SK-N-MC (cell line): Measurements from ENCODE around the gene C2orf78.

Experiments
- DNase-seq: peaks from one replicate; pipeline ENCODE4 v3.0.0-alpha.2; 2011; ENCODE audit warnings: low read depth, low spot score
- H3K27ac ChIP-seq: fragments of 200-600 bp; sonication (generic); 2 replicates; pipeline ENCODE4 v1.5.1; 2016; ENCODE audit warnings: mixed run types
- H3K36me3 ChIP-seq: fragments of 200-600 bp; sonication (generic); 2 replicates; pipeline ENCODE4 v1.6.1; 2017; ENCODE audit warnings: antibody characterized with exemption, low read length, mixed read lengths; ENCODE audit not compliant: insufficient read depth
- H3K4me3 ChIP-seq: fragments of 200-600 bp; sonication (generic); 2 replicates; pipeline ENCODE4 v1.5.1; 2016
- H3K9ac ChIP-seq: fragments of 200-600 bp; sonication (generic); 2 replicates; pipeline ENCODE4 v1.8.0; 2017; ENCODE audit warnings: mixed run types, mixed read lengths; ENCODE audit not compliant: insufficient read length
- H3K9me3 ChIP-seq: fragments of 200-600 bp; sonication (generic); 2 replicates; pipeline ENCODE4 v1.6.1; 2017; ENCODE audit warnings: low read depth, mild to moderate bottlenecking, antibody characterized with exemption, low read length, moderate library complexity, mixed read lengths
- EZH2 ChIP-seq: fragments of 200-600 bp; sonication (generic); IDR thresholded peaks from one replicate; pipeline ENCODE4 v1.6.1; 2017; ENCODE audit warnings: antibody characterized with exemption
- FOXP2 ChIP-seq: optimal IDR thresholded peaks from 2 replicates; pipeline ENCODE3; 2011; ENCODE audit warnings: mild to moderate bottlenecking, moderate library complexity; ENCODE audit not compliant: insufficient read depth; ENCODE audit errors: extremely low read length, control extremely low read depth
- POLR2AphosphoS5 ChIP-seq: IDR thresholded peaks from 2 replicates; pipeline ENCODE4 v1.6.1; 2012; ENCODE audit warnings: mild to moderate bottlenecking, low read depth, low read length, borderline replicate concordance

C2orf78 gene

DNA sequence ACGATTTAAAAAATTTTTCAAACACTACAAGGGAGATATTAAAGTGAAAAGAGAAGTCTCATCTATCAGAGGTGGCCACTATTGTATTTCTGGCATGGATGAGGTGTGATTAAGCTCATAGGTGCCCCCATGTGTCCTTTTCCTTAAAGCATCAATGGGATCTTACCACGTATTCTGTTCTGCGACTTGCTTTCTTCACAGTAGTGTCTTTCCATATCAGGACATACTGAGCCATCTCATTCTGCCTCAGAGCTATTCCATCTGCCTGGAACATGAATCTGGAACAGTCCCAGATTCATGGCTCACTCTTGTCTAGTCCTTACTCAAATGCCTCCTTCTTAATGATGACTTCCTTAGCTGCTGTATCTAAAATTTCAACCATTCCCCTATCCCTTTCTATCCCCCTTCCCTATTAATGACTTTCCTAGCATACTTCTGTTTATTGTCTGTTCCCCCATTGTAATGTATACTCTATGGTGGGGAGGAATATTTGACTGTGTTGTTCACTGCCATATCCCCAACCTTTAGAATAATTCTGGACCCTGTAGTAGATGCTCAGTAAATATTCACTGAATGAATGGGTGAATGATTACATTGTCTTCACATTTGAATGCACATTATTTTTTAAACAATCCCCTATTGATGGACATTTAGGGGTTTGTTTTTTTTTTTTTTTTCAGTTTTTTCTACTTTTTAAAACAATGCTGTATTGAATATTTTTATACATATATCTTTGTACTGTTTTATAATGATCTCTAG is 55.8 kb downstream of the C2orf78 start:
- no peak for DNase-seq
- H3K27ac ChIP-seq, result no peak overlapping the region
- no peak overlapping the region for H3K4me3 ChIP-seq
- H3K36me3 ChIP-seq, result peaks cover 41% of the 10 kb centered on the region
- TF ChIP-seq FOXP2 (no peak), POLR2AphosphoS5 (no peak), EZH2 (no peak)
- no peaks in the 10 kb centered on the region for H3K9me3 ChIP-seq
- peak overlapping the region; percentile 3 for H3K9ac ChIP-seq

- H3K36me3 ChIP-seq, result peaks cover 58% of the 10 kb centered on the region
Measured at GRCh38 chr2:73841912-73842738, 58.1 kb downstream of the C2orf78 start.

DNA sequence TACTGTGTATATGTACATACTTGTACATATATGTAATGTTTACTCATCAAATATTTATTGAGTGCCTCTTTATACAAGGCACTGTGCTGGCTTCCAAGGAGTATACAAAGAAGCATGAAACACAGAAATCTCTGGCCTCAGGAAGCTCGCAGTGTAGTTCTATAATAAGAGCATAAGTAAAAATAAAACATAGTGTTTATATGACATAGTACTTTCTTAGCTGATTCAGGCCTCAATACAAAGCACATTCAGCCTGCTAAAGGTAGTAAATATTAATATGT is 58.7 kb downstream of the C2orf78 start:
- Histone ChIP-seq H3K4me3 (no peak overlapping the region), H3K27ac (no peak overlapping the region), H3K9me3 (no peaks in the 10 kb centered on the region), H3K9ac (no peak overlapping the region), H3K36me3 (peaks cover 64% of the 10 kb centered on the region)
- no peak for DNase-seq
- no peak for TF ChIP-seq EZH2
- no peak for TF ChIP-seq FOXP2
- TF ChIP-seq POLR2AphosphoS5, result no peak

More at GRCh38 chr2:73841912-73842738, 58.1 kb downstream of the C2orf78 start:
- H3K9me3 ChIP-seq, result no peaks in the 10 kb centered on the region
- H3K4me3 ChIP-seq, result no peak overlapping the region
- TF ChIP-seq FOXP2 (no peak), EZH2 (no peak), POLR2AphosphoS5 (no peak)
- no peak overlapping the region for H3K27ac ChIP-seq
- no peak overlapping the region for H3K9ac ChIP-seq
- DNase-seq, result no peak

DNA sequence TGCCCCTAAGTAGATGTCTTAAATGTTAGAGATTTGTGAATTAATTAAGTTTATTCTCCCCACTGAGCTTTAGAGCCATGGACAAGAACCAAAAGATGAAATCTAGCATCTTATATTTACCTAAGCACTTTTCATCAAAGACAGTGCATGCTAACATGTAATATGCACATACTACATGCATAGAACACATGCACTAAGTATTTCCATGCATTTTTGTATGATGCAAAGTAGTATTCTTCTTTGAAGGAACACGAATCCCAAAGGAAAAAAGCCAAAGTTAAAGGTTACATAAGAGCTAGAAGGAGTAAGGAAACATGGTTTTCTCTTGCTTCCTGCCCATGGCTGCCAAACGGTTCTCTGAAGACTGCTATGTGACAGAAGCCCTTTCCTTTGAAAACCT is 60.1 kb downstream of the C2orf78 start:
- TF ChIP-seq EZH2, result no peak
- TF ChIP-seq POLR2AphosphoS5, result no peak
- TF ChIP-seq FOXP2, result no peak
- no peak overlapping the region for H3K27ac ChIP-seq
- no peak for DNase-seq
- no peak overlapping the region for H3K4me3 ChIP-seq
- H3K36me3 ChIP-seq, result peaks cover 71% of the 10 kb centered on the region
- no peaks in the 10 kb centered on the region for H3K9me3 ChIP-seq
- no peak overlapping the region for H3K9ac ChIP-seq

DNA sequence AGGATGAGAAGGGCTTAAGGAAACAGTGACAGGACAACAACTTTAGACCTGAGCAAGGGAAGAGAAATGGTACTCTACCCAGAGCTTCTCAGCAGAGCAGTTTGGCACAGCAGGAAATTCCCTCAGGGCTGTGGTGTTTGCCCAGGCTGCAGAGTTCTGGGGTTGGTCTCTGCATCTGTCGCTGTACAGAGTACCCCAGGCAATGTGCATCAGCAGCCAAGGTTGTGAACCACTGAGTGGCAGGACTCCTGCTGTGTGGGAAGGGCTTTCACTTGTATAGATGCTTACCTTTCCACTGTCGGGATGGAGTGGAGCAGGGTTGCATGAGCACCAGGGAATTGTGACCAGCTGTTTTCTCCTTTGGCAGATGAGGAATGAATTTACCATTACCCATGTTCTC is 66.0 kb downstream of the C2orf78 start:
- Histone ChIP-seq H3K27ac (no peak overlapping the region), H3K4me3 (no peak overlapping the region), H3K9ac (no peak overlapping the region), H3K36me3 (peaks cover 90% of the 10 kb centered on the region), H3K9me3 (no peaks in the 10 kb centered on the region)
- TF ChIP-seq EZH2 (no peak), POLR2AphosphoS5 (no peak), FOXP2 (no peak)
- DNase-seq, result no peak

GRCh38 chr2:73851274-73851673 is 67.3 kb downstream of the C2orf78 start:
- no peak overlapping the region for H3K9ac ChIP-seq
- H3K4me3 ChIP-seq, result no peak overlapping the region
- DNase-seq, result no peak
- TF ChIP-seq POLR2AphosphoS5 (no peak), EZH2 (no peak), FOXP2 (no peak)
- H3K9me3 ChIP-seq, result no peaks in the 10 kb centered on the region
- peaks cover 90% of the 10 kb centered on the region for H3K36me3 ChIP-seq
- no peak overlapping the region for H3K27ac ChIP-seq

GRCh38 chr2:73852020-73852419 is 68.0 kb downstream of the C2orf78 start:
- no peak for DNase-seq
- no peak overlapping the region for H3K9ac ChIP-seq
- no peak overlapping the region for H3K27ac ChIP-seq
- no peaks in the 10 kb centered on the region for H3K9me3 ChIP-seq
- H3K4me3 ChIP-seq, result no peak overlapping the region
- peaks cover 85% of the 10 kb centered on the region for H3K36me3 ChIP-seq
- TF ChIP-seq POLR2AphosphoS5 (no peak), FOXP2 (no peak), EZH2 (no peak)

- DNase-seq, result no peak
- no peak overlapping the region for H3K9ac ChIP-seq
- no peak overlapping the region for H3K27ac ChIP-seq
- H3K9me3 ChIP-seq, result no peaks in the 10 kb centered on the region
- H3K4me3 ChIP-seq, result no peak overlapping the region
- TF ChIP-seq EZH2 (no peak), POLR2AphosphoS5 (no peak), FOXP2 (no peak)
- peaks cover 69% of the 10 kb centered on the region for H3K36me3 ChIP-seq
Measured at GRCh38 chr2:73855526-73855925, 71.5 kb downstream of the C2orf78 start.
